ENCODE measurements around the gene PPP1R1B. TPM values are rescaled to one million over a fixed set of nuclear protein-coding genes. Genes with fewer than 3 reads are reported as not detected.

PPP1R1B gene
- total and polyA plus RNA-seq, 5 donors from 2014 or later = not detected

- Mint-ChIP-seq H3K27ac (no peak overlapping the region), H3K36me3 (no peaks in the 10 kb centered on the region)
These were observed 2.1 kb downstream of the PPP1R1B start for GRCh38 chr17:39628655-39629493.

GRCh38 chr17:39629494-39629880 is 2.7 kb downstream of the PPP1R1B start:
- Mint-ChIP-seq H3K27ac (no peak overlapping the region), H3K4me1 (peaks cover 3 to 26% (median 11%) of the 10 kb centered on the region in 4 donors), H3K36me3 (no peaks in the 10 kb centered on the region), H3K27me3 (peaks cover 60% of the 10 kb centered on the region), H3K9me3 (peaks cover 0 to 1% (median 0%) of the 10 kb centered on the region in 7 donors), H3K4me3 (no peak overlapping the region)
- DNase-seq (no peak), ATAC-seq (ENCODE audit: low read depth in 2 of 2) (no peak)
- no peak overlapping the region for H3K27ac ChIP-seq (ENCODE audit: insufficient read depth, low read length, poor library complexity, severe bottlenecking)
- H3K27me3 ChIP-seq (ENCODE audit: control insufficient read depth, insufficient read depth, low read length) = peaks cover 11% of the 10 kb centered on the region
- H3K36me3 ChIP-seq (ENCODE audit: control insufficient read depth, insufficient read depth, low read length) = no peaks in the 10 kb centered on the region
- H3K9me3 ChIP-seq (ENCODE audit: control insufficient read depth in 2 of 2, low read length in 2 of 2) = no peaks in the 10 kb centered on the region
- H3K4me3 ChIP-seq (ENCODE audit: low read depth, low read length) = no peak overlapping the region
- peaks cover 18% of the 10 kb centered on the region for H3K4me1 ChIP-seq (ENCODE audit: control insufficient read depth, insufficient read depth, low read length, poor library complexity, severe bottlenecking)

More at GRCh38 chr17:39628655-39629493, 2.1 kb downstream of the PPP1R1B start:
- no peaks in the 10 kb centered on the region for H3K36me3 ChIP-seq (ENCODE audit: control insufficient read depth, insufficient read depth, low read length)
- no peak overlapping the region for H3K4me3 ChIP-seq (ENCODE audit: low read depth, low read length)
- no peak for DNase-seq
- peaks cover 0 to 1% (median 0%) of the 10 kb centered on the region in 7 donors for H3K9me3 Mint-ChIP-seq
- peaks cover 59% of the 10 kb centered on the region for H3K27me3 Mint-ChIP-seq
- H3K9me3 ChIP-seq (ENCODE audit: control insufficient read depth in 2 of 2, low read length in 2 of 2) = no peaks in the 10 kb centered on the region
- ATAC-seq (ENCODE audit: low read depth in 2 of 2) = no peak
- peaks cover 0 to 23% (median 9%) of the 10 kb centered on the region in 4 donors for H3K4me1 Mint-ChIP-seq
- no peak overlapping the region for H3K27ac ChIP-seq (ENCODE audit: insufficient read depth, low read length, poor library complexity, severe bottlenecking)
- peak overlapping the region in 1 of 4 donors; percentile 32 for H3K4me3 Mint-ChIP-seq
- peaks cover 11% of the 10 kb centered on the region for H3K27me3 ChIP-seq (ENCODE audit: control insufficient read depth, insufficient read depth, low read length)
- H3K4me1 ChIP-seq (ENCODE audit: control insufficient read depth, insufficient read depth, low read length, poor library complexity, severe bottlenecking) = peaks cover 13% of the 10 kb centered on the region

- Histone ChIP-seq H3K9me3 (ENCODE audit: control insufficient read depth in 2 of 2, low read length in 2 of 2) (no peaks in the 10 kb centered on the region), H3K27ac (ENCODE audit: insufficient read depth, low read length, poor library complexity, severe bottlenecking) (no peak overlapping the region), H3K36me3 (ENCODE audit: control insufficient read depth, insufficient read depth, low read length) (no peaks in the 10 kb centered on the region), H3K4me1 (ENCODE audit: control insufficient read depth, insufficient read depth, low read length, poor library complexity, severe bottlenecking) (peaks cover 22% of the 10 kb centered on the region), H3K4me3 (ENCODE audit: low read depth, low read length) (no peak overlapping the region), H3K27me3 (ENCODE audit: control insufficient read depth, insufficient read depth, low read length) (peaks cover 11% of the 10 kb centered on the region)
- H3K27ac Mint-ChIP-seq = no peak overlapping the region
- no peak overlapping the region for H3K4me3 Mint-ChIP-seq
- H3K27me3 Mint-ChIP-seq = peaks cover 56% of the 10 kb centered on the region
- H3K9me3 Mint-ChIP-seq = peaks cover 0 to 1% (median 0%) of the 10 kb centered on the region in 7 donors
- peaks cover 5 to 23% (median 12%) of the 10 kb centered on the region in 4 donors for H3K4me1 Mint-ChIP-seq
- no peak for ATAC-seq (ENCODE audit: low read depth in 2 of 2)
- DNase-seq = no peak
- H3K36me3 Mint-ChIP-seq = no peaks in the 10 kb centered on the region
These were observed 3.1 kb downstream of the PPP1R1B start for GRCh38 chr17:39629898-39630297.

- Histone ChIP-seq H3K9me3 (ENCODE audit: control insufficient read depth in 2 of 2, low read length in 2 of 2) (no peaks in the 10 kb centered on the region), H3K36me3 (ENCODE audit: control insufficient read depth, insufficient read depth, low read length) (no peaks in the 10 kb centered on the region), H3K4me1 (ENCODE audit: control insufficient read depth, insufficient read depth, low read length, poor library complexity, severe bottlenecking) (peaks cover 27% of the 10 kb centered on the region), H3K27ac (ENCODE audit: insufficient read depth, low read length, poor library complexity, severe bottlenecking) (no peak overlapping the region), H3K4me3 (ENCODE audit: low read depth, low read length) (no peak overlapping the region), H3K27me3 (ENCODE audit: control insufficient read depth, insufficient read depth, low read length) (peaks cover 6% of the 10 kb centered on the region)
- DNase-seq = no peak
- Mint-ChIP-seq H3K4me1 (peaks cover under 1 to 20% (median 9%) of the 10 kb centered on the region in 4 donors), H3K36me3 (no peaks in the 10 kb centered on the region), H3K4me3 (no peak overlapping the region), H3K27ac (no peak overlapping the region), H3K27me3 (peaks cover 43% of the 10 kb centered on the region), H3K9me3 (peaks cover 0 to 1% (median 0%) of the 10 kb centered on the region in 7 donors)
- no peak for ATAC-seq (ENCODE audit: low read depth in 2 of 2)
These were observed 4.7 kb downstream of the PPP1R1B start for GRCh38 chr17:39631403-39631802.

GRCh38 chr17:39632153-39632941 is 5.6 kb downstream of the PPP1R1B start:
- Mint-ChIP-seq H3K4me1 (peaks cover 0 to 23% (median 9%) of the 10 kb centered on the region in 4 donors), H3K4me3 (no peak overlapping the region), H3K36me3 (no peaks in the 10 kb centered on the region), H3K9me3 (peaks cover 0 to 1% (median 0%) of the 10 kb centered on the region in 7 donors), H3K27me3 (peaks cover 38% of the 10 kb centered on the region), H3K27ac (no peak overlapping the region)
- H3K27ac ChIP-seq (ENCODE audit: insufficient read depth, low read length, poor library complexity, severe bottlenecking) = no peak overlapping the region
- H3K9me3 ChIP-seq (ENCODE audit: control insufficient read depth in 2 of 2, low read length in 2 of 2) = no peaks in the 10 kb centered on the region
- no peak for ATAC-seq (ENCODE audit: low read depth in 2 of 2)
- peaks cover 24% of the 10 kb centered on the region for H3K4me1 ChIP-seq (ENCODE audit: control insufficient read depth, insufficient read depth, low read length, poor library complexity, severe bottlenecking)
- no peak for DNase-seq
- H3K4me3 ChIP-seq (ENCODE audit: low read depth, low read length) = no peak overlapping the region
- H3K36me3 ChIP-seq (ENCODE audit: control insufficient read depth, insufficient read depth, low read length) = no peaks in the 10 kb centered on the region
- H3K27me3 ChIP-seq (ENCODE audit: control insufficient read depth, insufficient read depth, low read length) = peaks cover 6% of the 10 kb centered on the region

- Histone ChIP-seq H3K27me3 (ENCODE audit: control insufficient read depth, insufficient read depth, low read length) (peaks cover 1% of the 10 kb centered on the region), H3K27ac (ENCODE audit: insufficient read depth, low read length, poor library complexity, severe bottlenecking) (no peak overlapping the region), H3K36me3 (ENCODE audit: control insufficient read depth, insufficient read depth, low read length) (no peaks in the 10 kb centered on the region), H3K4me1 (ENCODE audit: control insufficient read depth, insufficient read depth, low read length, poor library complexity, severe bottlenecking) (peaks cover 37% of the 10 kb centered on the region), H3K9me3 (ENCODE audit: control insufficient read depth in 2 of 2, low read length in 2 of 2) (no peaks in the 10 kb centered on the region), H3K4me3 (ENCODE audit: low read depth, low read length) (no peak overlapping the region)
- peaks cover 10 to 36% (median 19%) of the 10 kb centered on the region in 4 donors for H3K4me1 Mint-ChIP-seq
- ATAC-seq (ENCODE audit: low read depth in 2 of 2) (no peak), DNase-seq (no peak)
- H3K4me3 Mint-ChIP-seq = no peak overlapping the region
- H3K27ac Mint-ChIP-seq = no peak overlapping the region
- H3K27me3 Mint-ChIP-seq = peaks cover 30% of the 10 kb centered on the region
- H3K36me3 Mint-ChIP-seq = no peaks in the 10 kb centered on the region
- peaks cover 0 to 1% (median 0%) of the 10 kb centered on the region in 7 donors for H3K9me3 Mint-ChIP-seq
These were observed 6.9 kb downstream of the PPP1R1B start for GRCh38 chr17:39633570-39634183.

GRCh38 chr17:39634384-39634871 is 7.7 kb downstream of the PPP1R1B start:
- Histone ChIP-seq H3K4me1 (ENCODE audit: control insufficient read depth, insufficient read depth, low read length, poor library complexity, severe bottlenecking) (peaks cover 45% of the 10 kb centered on the region), H3K9me3 (ENCODE audit: control insufficient read depth in 2 of 2, low read length in 2 of 2) (no peaks in the 10 kb centered on the region), H3K4me3 (ENCODE audit: low read depth, low read length) (no peak overlapping the region), H3K36me3 (ENCODE audit: control insufficient read depth, insufficient read depth, low read length) (no peaks in the 10 kb centered on the region), H3K27me3 (ENCODE audit: control insufficient read depth, insufficient read depth, low read length) (no peaks in the 10 kb centered on the region), H3K27ac (ENCODE audit: insufficient read depth, low read length, poor library complexity, severe bottlenecking) (no peak overlapping the region)
- peak overlapping the region in 1 of 3 donors; percentile 38 for H3K27ac Mint-ChIP-seq
- H3K4me3 Mint-ChIP-seq = peak overlapping the region; percentile 13 to 80 (median 41)
- H3K27me3 Mint-ChIP-seq = peaks cover 26% of the 10 kb centered on the region
- peaks cover 0 to 1% (median 0%) of the 10 kb centered on the region in 7 donors for H3K9me3 Mint-ChIP-seq
- no peaks in the 10 kb centered on the region for H3K36me3 Mint-ChIP-seq
- no peak for ATAC-seq (ENCODE audit: low read depth in 2 of 2)
- DNase-seq = peak in 2 of 3 donors; percentile 46 to 51
- peaks cover 11 to 43% (median 24%) of the 10 kb centered on the region in 4 donors for H3K4me1 Mint-ChIP-seq

All from CD4-positive, CD25-positive, alpha-beta regulatory T cell (primary cell).